Neuronal stem cell (in vitro differentiated cells): ENCODE data around the gene SEC62.

Source experiments
- DNase-seq: peaks from one replicate; pipeline ENCODE4 v3.0.0-alpha.2; 2013; ENCODE audit warnings: low spot score
- H2AFZ ChIP-seq: one replicate; pipeline ENCODE4 v1.6.1; 2013; ENCODE audit warnings: mild to moderate bottlenecking, low read length, inconsistent platforms
- H2AK5ac ChIP-seq: 2 replicates; pipeline ENCODE4 v1.6.1; 2013; ENCODE audit warnings: low read depth, mild to moderate bottlenecking, inconsistent platforms, low read length, moderate library complexity, mixed read lengths
- H2BK120ac ChIP-seq: 2 replicates; pipeline ENCODE4 v1.6.1; 2013; ENCODE audit warnings: low read depth, mild to moderate bottlenecking, inconsistent platforms, low read length, moderate library complexity, mixed read lengths
- H2BK12ac ChIP-seq: one replicate; pipeline ENCODE4 v1.6.1; 2013; ENCODE audit warnings: low read length, inconsistent platforms
- H2BK15ac ChIP-seq: 2 replicates; pipeline ENCODE4 v1.6.1; 2013; ENCODE audit warnings: mild to moderate bottlenecking, low read length, inconsistent platforms, mixed read lengths
- H2BK5ac ChIP-seq: one replicate; pipeline ENCODE4 v1.6.1; 2013; ENCODE audit warnings: inconsistent platforms, mild to moderate bottlenecking, low read length, moderate library complexity
- H3K14ac ChIP-seq: one replicate; pipeline ENCODE4 v1.6.1; 2013; ENCODE audit warnings: low read length, inconsistent platforms
- H3K18ac ChIP-seq: 2 replicates; pipeline ENCODE4 v1.6.1; 2013; ENCODE audit warnings: low read length, inconsistent platforms
- H3K23ac ChIP-seq: 2 replicates; pipeline ENCODE4 v1.6.1; 2013; ENCODE audit warnings: low read depth, mild to moderate bottlenecking, mixed read lengths, low read length, inconsistent platforms; ENCODE audit not compliant: poor library complexity
- H3K27ac ChIP-seq: replicated peaks from 3 replicates; pipeline ENCODE4 v1.5.1; 2013; ENCODE audit warnings: low read length, inconsistent platforms
- H3K27me3 ChIP-seq, 3 experiments: 2 replicates each; pipeline ENCODE4 v1.6.1; 2013; ENCODE audit warnings: low read length in 3 of 3, mild to moderate bottlenecking in 2 of 3, inconsistent platforms in 1 of 3, low read depth in 1 of 3, mixed read lengths in 1 of 3, moderate library complexity in 1 of 3; ENCODE audit not compliant: control insufficient read depth in 3 of 3, insufficient read depth in 3 of 3
- H3K36me3 ChIP-seq, 2 donors: replicated peaks in 1 of 2; 2 replicates each; pipeline ENCODE4 v1.6.1; 2013; ENCODE audit warnings: low read length in 2 of 2; ENCODE audit not compliant: control insufficient read depth in 2 of 2, insufficient read depth in 2 of 2
- H3K4ac ChIP-seq: 2 replicates; pipeline ENCODE4 v1.6.1; 2013; ENCODE audit warnings: inconsistent platforms, mild to moderate bottlenecking, low read length, moderate library complexity
- H3K4me1 ChIP-seq, 2 donors: 1 replicate in 1 of 2; 2 replicates in 1 of 2; pipeline ENCODE4 v1.6.1; 2013; ENCODE audit warnings: low read length in 2 of 2, low read depth in 1 of 2; ENCODE audit not compliant: control insufficient read depth in 2 of 2, insufficient read depth in 1 of 2
- H3K4me2 ChIP-seq: one replicate; pipeline ENCODE4 v1.6.1; 2013; ENCODE audit warnings: mild to moderate bottlenecking, low read length, inconsistent platforms; ENCODE audit not compliant: insufficient read depth, poor library complexity, severe bottlenecking
- H3K4me3 ChIP-seq, 2 donors: 2 replicates each; pipeline ENCODE4 v1.5.1; 2013; ENCODE audit warnings: low read length in 2 of 2, mild to moderate bottlenecking in 2 of 2, inconsistent platforms in 1 of 2, moderate library complexity in 1 of 2
- H3K79me1 ChIP-seq: one replicate; pipeline ENCODE4 v1.6.1; 2013; ENCODE audit warnings: low read depth, mild to moderate bottlenecking, inconsistent platforms, low read length, moderate library complexity
- H3K9ac ChIP-seq: one replicate; pipeline ENCODE4 v1.6.1; 2013; ENCODE audit warnings: mild to moderate bottlenecking, low read depth, low read length, inconsistent platforms; ENCODE audit not compliant: poor library complexity
- H3K9me3 ChIP-seq, 2 donors: replicated peaks in 1 of 2; 2 replicates each; pipeline versions ENCODE3 to v1.6.1; 2013; ENCODE audit warnings: low read length in 2 of 2, mild to moderate bottlenecking in 2 of 2, inconsistent platforms in 1 of 2, low read depth in 1 of 2, mixed read lengths in 1 of 2, moderate library complexity in 1 of 2; ENCODE audit not compliant: control insufficient read depth in 2 of 2, insufficient read depth in 1 of 2
- H4K8ac ChIP-seq: one replicate; pipeline ENCODE4 v1.6.1; 2013; ENCODE audit warnings: low read depth, mild to moderate bottlenecking, inconsistent platforms, low read length, moderate library complexity
- H4K91ac ChIP-seq: one replicate; pipeline ENCODE4 v1.6.1; 2013; ENCODE audit warnings: low read length, low read depth, mild to moderate bottlenecking, inconsistent platforms; ENCODE audit not compliant: poor library complexity
- WGBS, 2 donors: extraction: QIAGEN DNeasy Blood & Tissue Kit; methylation state at CpG; one replicate each; pipeline ENCODE4 v1.1.7; 2013; ENCODE audit warnings: missing lambda C conversion rate in 2 of 2, mixed read lengths in 1 of 2; ENCODE audit not compliant: insufficient read length in 2 of 2, insufficient replicate concordance in 1 of 2; ENCODE audit errors: extremely low coverage in 2 of 2; 5-methylcytosine and 5-hydroxymethylcytosine counted together

The SEC62 gene

GRCh38 chr3:169999433-169999832 is 32.8 kb downstream of the SEC62 start:
- no peak overlapping the region for H2BK12ac ChIP-seq
- no peak overlapping the region for H3K14ac ChIP-seq
- H4K91ac ChIP-seq: no peak overlapping the region
- no peak overlapping the region for H2AFZ ChIP-seq
- no CpG with 5 or more reads among the region's 1 CpG for WGBS, 2 donors
- H3K36me3 ChIP-seq: peaks cover 1 to 23% of the 10 kb centered on the region in 2 donors
- H3K4me2 ChIP-seq: no peak overlapping the region
- no peak overlapping the region for H2BK15ac ChIP-seq
- no peaks in the 10 kb centered on the region for H3K4me1 ChIP-seq
- H2BK5ac ChIP-seq: no peak overlapping the region
- no peak overlapping the region for H2BK120ac ChIP-seq
- H3K9me3 ChIP-seq: no peaks in the 10 kb centered on the region
- no peak overlapping the region for H3K9ac ChIP-seq
- H2AK5ac ChIP-seq: no peak overlapping the region
- DNase-seq: no peak
- H4K8ac ChIP-seq: no peak overlapping the region
- H3K18ac ChIP-seq: no peak overlapping the region
- no peaks in the 10 kb centered on the region for H3K79me1 ChIP-seq
- no peaks in the 10 kb centered on the region for H3K27me3 ChIP-seq
- H3K23ac ChIP-seq: no peak overlapping the region
- H3K4ac ChIP-seq: no peak overlapping the region
- H3K4me3 ChIP-seq: no peak overlapping the region
- no peak overlapping the region for H3K27ac ChIP-seq

- Histone ChIP-seq H2BK5ac (no peak overlapping the region), H2AK5ac (no peak overlapping the region), H3K9me3 (no peaks in the 10 kb centered on the region), H4K91ac (no peak overlapping the region), H3K27me3 (no peaks in the 10 kb centered on the region), H3K23ac (no peak overlapping the region), H3K14ac (no peak overlapping the region), H3K4me2 (no peak overlapping the region), H3K9ac (no peak overlapping the region), H2BK12ac (no peak overlapping the region), H3K27ac (no peak overlapping the region), H3K79me1 (no peaks in the 10 kb centered on the region), H3K36me3 (peaks cover 1 to 17% of the 10 kb centered on the region in 2 donors), H3K4ac (no peak overlapping the region), H3K4me3 (no peak overlapping the region), H2BK15ac (no peak overlapping the region), H4K8ac (no peak overlapping the region), H3K4me1 (no peaks in the 10 kb centered on the region), H2AFZ (no peak overlapping the region), H3K18ac (no peak overlapping the region), H2BK120ac (no peak overlapping the region)
- DNase-seq: no peak
- no CpG with 5 or more reads among the region's 2 CpGs for WGBS, 2 donors
Measured at GRCh38 chr3:170000051-170000450, 33.4 kb downstream of the SEC62 start.

GRCh38 chr3:170002231-170002630 is 35.6 kb downstream of the SEC62 start:
- no CpG with 5 or more reads among the region's 10 CpGs for WGBS, 2 donors
- no peak overlapping the region for H3K4me3 ChIP-seq
- H3K4ac ChIP-seq: no peak overlapping the region
- H3K9ac ChIP-seq: no peak overlapping the region
- no peaks in the 10 kb centered on the region for H3K9me3 ChIP-seq
- H3K27me3 ChIP-seq: no peaks in the 10 kb centered on the region
- no peak overlapping the region for H2AFZ ChIP-seq
- no peak overlapping the region for H2BK5ac ChIP-seq
- H3K14ac ChIP-seq: no peak overlapping the region
- no peak overlapping the region for H3K27ac ChIP-seq
- H3K79me1 ChIP-seq: no peaks in the 10 kb centered on the region
- no peak overlapping the region for H4K8ac ChIP-seq
- H2BK12ac ChIP-seq: no peak overlapping the region
- H3K18ac ChIP-seq: no peak overlapping the region
- H3K23ac ChIP-seq: no peak overlapping the region
- no peak for DNase-seq
- H3K36me3 ChIP-seq: no peaks in the 10 kb centered on the region
- no peak overlapping the region for H4K91ac ChIP-seq
- H3K4me2 ChIP-seq: no peak overlapping the region
- no peak overlapping the region for H2BK120ac ChIP-seq
- no peak overlapping the region for H2BK15ac ChIP-seq
- H2AK5ac ChIP-seq: no peak overlapping the region
- H3K4me1 ChIP-seq: no peaks in the 10 kb centered on the region

GRCh38 chr3:170002879-170003278 is 36.3 kb downstream of the SEC62 start:
- Histone ChIP-seq H3K4ac (no peak overlapping the region), H2BK15ac (no peak overlapping the region), H3K36me3 (no peaks in the 10 kb centered on the region), H2AK5ac (no peak overlapping the region), H4K91ac (no peak overlapping the region), H4K8ac (no peak overlapping the region), H3K79me1 (no peaks in the 10 kb centered on the region), H3K4me3 (no peak overlapping the region), H3K27me3 (no peaks in the 10 kb centered on the region), H3K9me3 (no peaks in the 10 kb centered on the region), H3K18ac (no peak overlapping the region), H3K27ac (no peak overlapping the region), H3K14ac (no peak overlapping the region), H2BK120ac (no peak overlapping the region), H3K4me2 (no peak overlapping the region), H2BK12ac (no peak overlapping the region), H2BK5ac (no peak overlapping the region), H2AFZ (peak overlapping the region; percentile 33), H3K4me1 (no peaks in the 10 kb centered on the region), H3K23ac (no peak overlapping the region), H3K9ac (no peak overlapping the region)
- no peak for DNase-seq
- no CpG with 5 or more reads among the region's 1 CpG for whole genome bisulfite sequencing, 2 donors
